ENCODE results near the gene MATCAP1. TPM values are rescaled to one million over a fixed set of nuclear protein-coding genes. Genes with fewer than 3 reads are reported as not detected.

Gene MATCAP1
- total and polyA plus RNA-seq, 4 donors = 1.5 to 4.8 (median 3.2) TPM

GRCh38 chr16:67196881-67197280 lies 13.1 kb upstream of the MATCAP1 start:
- Histone ChIP-seq H3K36me3 (ENCODE audit: control insufficient read depth in 4 of 4, insufficient read depth in 3 of 4, low read depth in 1 of 4, low read length in 3 of 4) (peaks cover 15 to 46% (median 29%) of the 10 kb centered on the region in 4 donors), H3K27ac (ENCODE audit: low read depth in 1 of 2, low read length in 2 of 2) (no peak overlapping the region), H3K9ac (ENCODE audit: low read depth in 1 of 2, low read length in 2 of 2) (no peak overlapping the region), H3K27me3 (ENCODE audit: control insufficient read depth in 4 of 4, insufficient read depth in 4 of 4, low read length in 3 of 4) (no peaks in the 10 kb centered on the region), H3K4me1 (ENCODE audit: control insufficient read depth in 4 of 4, insufficient read depth in 4 of 4, low read length in 3 of 4) (peaks cover 6 to 35% (median 23%) of the 10 kb centered on the region in 4 donors), H3K4me3 (ENCODE audit: low read depth in 1 of 3, low read length in 3 of 3) (no peak overlapping the region), H3K9me3 (ENCODE audit: control insufficient read depth in 4 of 4, low read length in 3 of 4) (no peaks in the 10 kb centered on the region)
- DNase-seq (ENCODE audit: low spot score) = no peak
- TF ChIP-seq YY1 (IDR thresholded peaks at IDR 0.05) (no peak), JUND (IDR thresholded peaks at IDR 0.05) (no peak), FOXA1 (IDR thresholded peaks at IDR 0.05) (no peak), NR2F2 (IDR thresholded peaks at IDR 0.05) (no peak), TAF1 (conservative IDR thresholded peaks at IDR 0.05) (no peak), HNF4A (conservative IDR thresholded peaks at IDR 0.05) (no peak), RXRA (IDR thresholded peaks at IDR 0.05) (no peak), EGR1 (IDR thresholded peaks at IDR 0.05; ENCODE audit: low read depth in 2 of 2) (no peak), HNF4G (IDR thresholded peaks at IDR 0.05) (no peak), SP1 (IDR thresholded peaks at IDR 0.05) (no peak)
- TF ChIP-seq, protein P1, sequence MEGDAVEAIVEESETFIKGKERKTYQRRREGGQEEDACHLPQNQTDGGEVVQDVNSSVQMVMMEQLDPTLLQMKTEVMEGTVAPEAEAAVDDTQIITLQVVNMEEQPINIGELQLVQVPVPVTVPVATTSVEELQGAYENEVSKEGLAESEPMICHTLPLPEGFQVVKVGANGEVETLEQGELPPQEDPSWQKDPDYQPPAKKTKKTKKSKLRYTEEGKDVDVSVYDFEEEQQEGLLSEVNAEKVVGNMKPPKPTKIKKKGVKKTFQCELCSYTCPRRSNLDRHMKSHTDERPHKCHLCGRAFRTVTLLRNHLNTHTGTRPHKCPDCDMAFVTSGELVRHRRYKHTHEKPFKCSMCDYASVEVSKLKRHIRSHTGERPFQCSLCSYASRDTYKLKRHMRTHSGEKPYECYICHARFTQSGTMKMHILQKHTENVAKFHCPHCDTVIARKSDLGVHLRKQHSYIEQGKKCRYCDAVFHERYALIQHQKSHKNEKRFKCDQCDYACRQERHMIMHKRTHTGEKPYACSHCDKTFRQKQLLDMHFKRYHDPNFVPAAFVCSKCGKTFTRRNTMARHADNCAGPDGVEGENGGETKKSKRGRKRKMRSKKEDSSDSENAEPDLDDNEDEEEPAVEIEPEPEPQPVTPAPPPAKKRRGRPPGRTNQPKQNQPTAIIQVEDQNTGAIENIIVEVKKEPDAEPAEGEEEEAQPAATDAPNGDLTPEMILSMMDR (IDR thresholded peaks at IDR 0.05; ENCODE audit: low read depth, low read length, missing input control) = no peak
- TF ChIP-seq, protein P2, sequence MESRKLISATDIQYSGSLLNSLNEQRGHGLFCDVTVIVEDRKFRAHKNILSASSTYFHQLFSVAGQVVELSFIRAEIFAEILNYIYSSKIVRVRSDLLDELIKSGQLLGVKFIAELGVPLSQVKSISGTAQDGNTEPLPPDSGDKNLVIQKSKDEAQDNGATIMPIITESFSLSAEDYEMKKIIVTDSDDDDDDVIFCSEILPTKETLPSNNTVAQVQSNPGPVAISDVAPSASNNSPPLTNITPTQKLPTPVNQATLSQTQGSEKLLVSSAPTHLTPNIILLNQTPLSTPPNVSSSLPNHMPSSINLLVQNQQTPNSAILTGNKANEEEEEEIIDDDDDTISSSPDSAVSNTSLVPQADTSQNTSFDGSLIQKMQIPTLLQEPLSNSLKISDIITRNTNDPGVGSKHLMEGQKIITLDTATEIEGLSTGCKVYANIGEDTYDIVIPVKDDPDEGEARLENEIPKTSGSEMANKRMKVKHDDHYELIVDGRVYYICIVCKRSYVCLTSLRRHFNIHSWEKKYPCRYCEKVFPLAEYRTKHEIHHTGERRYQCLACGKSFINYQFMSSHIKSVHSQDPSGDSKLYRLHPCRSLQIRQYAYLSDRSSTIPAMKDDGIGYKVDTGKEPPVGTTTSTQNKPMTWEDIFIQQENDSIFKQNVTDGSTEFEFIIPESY (IDR thresholded peaks at IDR 0.05) = no peak
- WGBS = 98% methylated on average over 1 of the region's 1 CpG

- H3K27ac ChIP-seq (ENCODE audit: low read depth in 1 of 2, low read length in 2 of 2) = no peak overlapping the region
- no peaks in the 10 kb centered on the region for H3K27me3 ChIP-seq (ENCODE audit: control insufficient read depth in 4 of 4, insufficient read depth in 4 of 4, low read length in 3 of 4)
- H3K9ac ChIP-seq (ENCODE audit: low read depth in 1 of 2, low read length in 2 of 2) = no peak overlapping the region
- TF ChIP-seq, protein P3, sequence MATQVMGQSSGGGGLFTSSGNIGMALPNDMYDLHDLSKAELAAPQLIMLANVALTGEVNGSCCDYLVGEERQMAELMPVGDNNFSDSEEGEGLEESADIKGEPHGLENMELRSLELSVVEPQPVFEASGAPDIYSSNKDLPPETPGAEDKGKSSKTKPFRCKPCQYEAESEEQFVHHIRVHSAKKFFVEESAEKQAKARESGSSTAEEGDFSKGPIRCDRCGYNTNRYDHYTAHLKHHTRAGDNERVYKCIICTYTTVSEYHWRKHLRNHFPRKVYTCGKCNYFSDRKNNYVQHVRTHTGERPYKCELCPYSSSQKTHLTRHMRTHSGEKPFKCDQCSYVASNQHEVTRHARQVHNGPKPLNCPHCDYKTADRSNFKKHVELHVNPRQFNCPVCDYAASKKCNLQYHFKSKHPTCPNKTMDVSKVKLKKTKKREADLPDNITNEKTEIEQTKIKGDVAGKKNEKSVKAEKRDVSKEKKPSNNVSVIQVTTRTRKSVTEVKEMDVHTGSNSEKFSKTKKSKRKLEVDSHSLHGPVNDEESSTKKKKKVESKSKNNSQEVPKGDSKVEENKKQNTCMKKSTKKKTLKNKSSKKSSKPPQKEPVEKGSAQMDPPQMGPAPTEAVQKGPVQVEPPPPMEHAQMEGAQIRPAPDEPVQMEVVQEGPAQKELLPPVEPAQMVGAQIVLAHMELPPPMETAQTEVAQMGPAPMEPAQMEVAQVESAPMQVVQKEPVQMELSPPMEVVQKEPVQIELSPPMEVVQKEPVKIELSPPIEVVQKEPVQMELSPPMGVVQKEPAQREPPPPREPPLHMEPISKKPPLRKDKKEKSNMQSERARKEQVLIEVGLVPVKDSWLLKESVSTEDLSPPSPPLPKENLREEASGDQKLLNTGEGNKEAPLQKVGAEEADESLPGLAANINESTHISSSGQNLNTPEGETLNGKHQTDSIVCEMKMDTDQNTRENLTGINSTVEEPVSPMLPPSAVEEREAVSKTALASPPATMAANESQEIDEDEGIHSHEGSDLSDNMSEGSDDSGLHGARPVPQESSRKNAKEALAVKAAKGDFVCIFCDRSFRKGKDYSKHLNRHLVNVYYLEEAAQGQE (IDR thresholded peaks at IDR 0.05) = no peak
- TF ChIP-seq ATF3 (IDR thresholded peaks at IDR 0.05) (no peak), JUND (IDR thresholded peaks at IDR 0.05) (no peak), RAD21 (IDR thresholded peaks at IDR 0.05) (no peak), TAF1 (conservative IDR thresholded peaks at IDR 0.05) (no peak)
- TF ChIP-seq, protein P2 (IDR thresholded peaks at IDR 0.05) = no peak
- no peaks in the 10 kb centered on the region for H3K9me3 ChIP-seq (ENCODE audit: control insufficient read depth in 4 of 4, low read length in 3 of 4)
- H3K4me3 ChIP-seq (ENCODE audit: low read depth in 1 of 3, low read length in 3 of 3) = no peak overlapping the region
- WGBS = 85% methylated on average over 5 of the region's 5 CpGs
- H3K36me3 ChIP-seq (ENCODE audit: control insufficient read depth in 4 of 4, insufficient read depth in 3 of 4, low read depth in 1 of 4, low read length in 3 of 4) = peaks cover 11 to 42% (median 27%) of the 10 kb centered on the region in 4 donors
- no peak for DNase-seq (ENCODE audit: low spot score)
- H3K4me1 ChIP-seq (ENCODE audit: control insufficient read depth in 4 of 4, insufficient read depth in 4 of 4, low read length in 3 of 4) = peaks cover 8 to 42% (median 28%) of the 10 kb centered on the region in 4 donors
Observed at GRCh38 chr16:67195676-67196075, 11.9 kb upstream of the MATCAP1 start.

Measured in liver (tissue), 9 donors.